Muscle of arm (tissue), 12 donors: Measurements from ENCODE around the gene TSPAN3. TPM values are rescaled to one million over a fixed set of nuclear protein-coding genes. Genes with fewer than 3 reads are reported as not detected.

Experiments
- DNase-seq: peaks from one replicate; pipeline ENCODE4 v3.0.0-alpha.2; 2013
- polyA plus RNA-seq, 12 donors: library from polyadenylated mRNA; unstranded; fragments of 120-200 nt; gene quantifications; one replicate each; pipeline ENCODE4 v1.2.1, GENCODE V29; 2013; ENCODE audit not compliant: insufficient read length in 12 of 12

The TSPAN3 gene
- polyA plus RNA-seq, 12 donors = 263 to 440 (median 398) TPM; not detected in 1

- DNase-seq = no peak
These were observed 60.1 kb downstream of the TSPAN3 start for GRCh38 chr15:77010857-77011256.

DNA sequence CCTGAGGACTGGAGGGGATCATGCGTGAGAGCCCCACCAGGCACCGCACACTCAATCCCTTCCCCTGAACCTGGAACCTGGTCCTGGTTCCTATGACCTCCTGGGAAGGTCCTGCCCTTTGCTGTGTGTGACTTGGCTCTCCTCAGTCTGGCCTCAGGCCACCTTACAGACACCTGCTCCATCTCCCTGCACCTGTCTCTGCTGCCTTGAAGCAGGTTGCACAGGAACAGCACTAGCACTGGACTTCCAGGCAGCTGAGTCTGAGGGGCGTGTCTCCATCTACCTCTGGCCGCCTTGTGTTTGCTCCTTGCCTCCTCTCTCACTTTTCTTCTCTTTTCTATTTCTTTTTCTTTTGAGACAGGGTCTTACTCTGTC lies 60.6 kb downstream of the TSPAN3 start:
- DNase-seq = no peak

DNA sequence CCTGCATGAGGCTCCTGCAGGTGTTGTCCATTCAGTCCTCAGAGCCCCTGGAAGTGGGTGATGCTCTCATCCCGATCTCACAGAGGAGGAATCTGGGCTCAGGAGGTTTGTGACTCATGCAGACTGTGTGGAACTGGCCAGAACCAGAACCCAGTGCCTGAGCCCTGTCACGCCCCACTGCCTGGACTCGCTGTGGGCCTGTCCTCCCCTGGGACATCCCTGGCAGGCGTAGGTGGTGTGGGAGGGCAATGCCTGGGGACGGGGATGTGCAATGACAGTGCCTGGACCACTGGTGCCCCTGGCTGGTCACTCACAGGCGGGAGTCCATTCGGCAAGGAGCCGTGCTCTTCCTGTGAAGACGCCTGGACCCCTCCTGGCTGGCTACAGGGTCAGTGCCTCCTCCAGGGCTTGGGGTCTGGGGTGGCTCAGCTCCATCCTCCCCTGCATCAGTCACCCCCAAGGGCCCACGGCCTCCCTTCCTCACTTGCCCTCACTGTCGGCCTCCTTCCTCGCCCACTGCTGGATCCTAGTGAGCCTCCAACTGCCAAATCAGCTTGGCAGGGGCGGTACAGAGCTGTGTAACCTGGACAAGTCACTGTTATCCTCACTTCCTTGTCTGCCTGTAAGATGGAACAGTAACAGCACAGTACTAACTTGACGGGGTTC lies 61.1 kb downstream of the TSPAN3 start:
- DNase-seq = no peak

DNA sequence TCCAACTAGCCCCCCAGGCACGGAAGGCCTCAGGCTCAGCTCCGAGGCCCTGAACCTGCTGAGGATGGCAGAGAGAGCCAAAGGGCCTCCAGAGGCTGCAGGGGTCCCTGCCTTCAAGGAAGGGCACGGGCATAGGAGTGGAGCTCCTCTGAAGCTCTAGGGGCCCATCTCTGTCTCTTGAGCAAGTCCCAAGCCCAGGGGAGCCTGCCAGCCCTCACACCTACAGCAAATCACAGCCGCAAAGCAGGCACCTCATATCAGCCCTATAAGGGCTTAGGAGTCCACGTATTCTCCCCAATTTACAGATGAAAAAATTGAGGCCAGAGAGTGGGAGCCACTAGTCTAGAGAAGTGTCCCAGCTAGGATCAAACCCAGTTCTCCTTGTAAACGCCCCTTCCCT lies 61.7 kb downstream of the TSPAN3 start:
- no peak for DNase-seq

GRCh38 chr15:77004189-77004588 lies 66.7 kb downstream of the TSPAN3 start:
- no peak for DNase-seq

DNA sequence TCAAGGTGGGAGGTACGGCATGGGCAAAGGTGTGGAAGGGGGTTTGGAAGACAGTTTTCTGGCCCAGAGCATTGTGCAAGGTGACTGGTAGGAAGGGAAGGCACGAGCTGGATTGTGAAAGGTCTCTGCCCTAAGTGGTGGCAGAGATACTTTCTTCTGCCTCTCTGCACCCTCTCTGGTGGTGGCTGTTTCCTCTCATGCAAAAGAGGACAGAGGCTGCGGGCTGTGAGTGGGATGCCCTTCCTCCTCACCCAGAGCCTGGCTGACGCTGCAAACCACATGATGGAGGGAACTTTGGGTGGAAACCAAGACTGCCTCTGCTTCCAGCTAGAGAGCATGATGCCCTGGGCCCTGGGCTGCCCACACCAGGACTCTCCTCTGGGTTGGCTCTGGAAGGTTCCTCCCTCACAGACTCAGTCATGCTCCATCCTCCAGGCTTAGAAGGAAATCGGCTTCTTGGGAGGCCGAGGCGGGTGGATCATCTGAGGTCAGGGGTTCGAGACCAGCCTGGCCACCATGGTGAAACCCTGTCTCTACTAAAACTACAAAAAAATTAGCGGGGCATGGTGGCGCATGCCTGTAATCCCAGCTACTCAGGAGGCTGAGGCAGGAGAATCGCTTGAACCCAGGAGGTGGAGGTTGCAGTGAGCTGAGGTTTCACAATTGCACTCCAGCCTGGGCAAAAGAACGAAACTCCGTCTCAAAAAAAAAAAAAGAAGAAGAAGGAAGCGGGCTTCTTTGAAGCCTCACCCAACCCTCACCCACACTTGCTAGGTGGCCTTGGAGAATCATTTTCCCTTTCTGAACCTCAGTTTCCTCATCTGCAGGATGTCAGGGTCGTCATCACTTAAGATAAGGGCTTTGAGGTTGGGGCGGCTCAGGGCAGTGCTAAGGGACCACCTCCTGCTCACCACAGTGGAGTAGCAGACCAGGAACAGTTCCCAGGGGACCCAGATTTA lies 67.7 kb downstream of the TSPAN3 start:
- DNase-seq = no peak

- no peak for DNase-seq
These were observed 68.5 kb downstream of the TSPAN3 start for GRCh38 chr15:77002436-77002835.

DNA sequence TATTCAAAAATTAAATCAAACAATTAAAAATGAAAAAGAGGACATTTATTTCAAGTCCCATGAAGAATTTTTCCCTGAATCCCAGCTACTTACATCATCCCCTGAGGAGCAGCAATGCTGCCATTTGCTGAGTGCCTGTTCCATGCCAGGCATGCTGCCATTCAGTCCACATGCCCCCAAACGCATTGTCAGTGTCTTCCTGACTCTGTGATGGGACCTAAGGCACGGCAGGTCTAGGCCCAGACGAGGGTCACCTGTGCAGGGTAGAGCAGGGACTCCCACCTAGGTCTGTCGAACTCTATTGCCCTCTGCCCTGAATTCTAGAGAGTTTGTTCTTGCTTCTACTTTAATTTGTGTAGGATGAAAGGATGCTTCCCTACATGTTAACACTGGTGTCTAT lies 68.9 kb downstream of the TSPAN3 start:
- DNase-seq = no peak

DNA sequence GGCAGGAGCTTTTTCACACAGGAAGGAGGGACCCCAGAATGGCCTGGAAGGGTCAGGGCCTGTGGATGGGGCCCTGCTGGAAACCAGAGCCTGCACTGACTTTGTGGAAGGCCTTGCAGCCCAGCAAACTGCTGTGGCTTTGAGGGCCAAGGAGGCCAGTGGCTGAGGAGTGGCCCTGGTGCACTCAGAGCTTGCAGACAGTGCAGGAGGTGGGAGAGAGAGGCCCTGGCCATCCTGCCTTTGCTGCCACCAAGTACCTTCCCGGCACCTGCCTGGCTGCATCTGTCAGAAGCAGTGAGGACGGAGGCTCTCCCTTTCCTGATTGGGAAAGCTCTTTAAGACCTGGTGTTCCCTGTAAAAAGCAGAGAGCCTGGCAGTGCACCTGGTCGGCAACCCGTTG lies 69.6 kb downstream of the TSPAN3 start:
- no peak for DNase-seq

- no peak for DNase-seq
These were observed 70.9 kb downstream of the TSPAN3 start for GRCh38 chr15:76999996-77000395.

DNA sequence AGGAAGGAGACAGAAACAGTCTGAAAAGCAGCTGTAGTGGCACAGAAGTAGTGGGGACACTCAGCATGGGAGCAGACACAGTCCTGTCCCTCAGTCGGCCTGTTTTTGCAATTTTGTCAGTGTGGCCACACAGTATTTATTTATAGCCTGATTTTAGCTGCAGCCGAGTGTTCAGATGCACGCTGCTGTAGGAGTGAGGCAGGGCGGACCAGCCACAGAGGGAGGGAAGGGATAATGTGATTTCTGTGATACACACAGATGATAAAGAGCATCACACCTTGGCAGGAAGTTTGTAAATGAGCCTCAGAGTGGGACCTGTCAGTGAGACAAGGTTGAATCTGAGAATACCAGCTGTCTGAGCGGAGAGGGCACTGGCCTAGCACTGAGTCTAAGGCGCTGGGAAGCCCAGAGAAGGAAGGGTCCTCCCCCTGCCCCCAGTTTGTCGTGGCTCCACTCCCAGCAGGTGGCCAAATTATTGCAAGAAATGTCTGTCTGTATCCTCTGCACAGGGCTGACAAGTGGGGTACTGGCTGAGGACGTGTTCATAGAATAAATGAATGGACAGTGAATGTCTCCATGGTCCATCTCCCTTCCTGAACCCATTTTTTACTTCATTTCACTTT lies 72.1 kb downstream of the TSPAN3 start:
- no peak for DNase-seq

GRCh38 chr15:76996526-76997401 lies 74.1 kb downstream of the TSPAN3 start:
- DNase-seq = peak; percentile 59

DNA sequence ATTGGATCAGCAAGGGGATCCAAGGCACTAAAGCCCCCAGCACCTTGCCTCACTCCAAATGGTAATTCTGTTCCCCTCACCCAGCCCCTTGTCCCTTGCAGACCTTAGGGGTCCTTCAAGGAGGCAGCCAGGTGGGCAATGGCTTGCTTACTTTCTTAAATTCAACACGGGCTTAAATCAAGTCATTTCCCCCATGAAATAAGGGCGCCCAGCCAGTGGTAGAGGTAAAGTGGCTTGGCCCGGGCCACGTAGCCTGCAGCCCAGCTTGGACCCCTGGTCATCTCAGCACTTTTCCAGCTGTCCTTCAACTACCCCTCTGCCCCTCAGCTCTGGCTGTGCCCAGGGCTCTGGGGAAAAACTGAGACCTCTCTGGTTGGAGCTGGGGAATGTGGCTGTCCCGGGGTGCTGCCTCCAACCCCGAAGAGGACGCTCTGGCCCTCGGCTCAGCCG lies 74.8 kb downstream of the TSPAN3 start:
- DNase-seq = no peak

DNA sequence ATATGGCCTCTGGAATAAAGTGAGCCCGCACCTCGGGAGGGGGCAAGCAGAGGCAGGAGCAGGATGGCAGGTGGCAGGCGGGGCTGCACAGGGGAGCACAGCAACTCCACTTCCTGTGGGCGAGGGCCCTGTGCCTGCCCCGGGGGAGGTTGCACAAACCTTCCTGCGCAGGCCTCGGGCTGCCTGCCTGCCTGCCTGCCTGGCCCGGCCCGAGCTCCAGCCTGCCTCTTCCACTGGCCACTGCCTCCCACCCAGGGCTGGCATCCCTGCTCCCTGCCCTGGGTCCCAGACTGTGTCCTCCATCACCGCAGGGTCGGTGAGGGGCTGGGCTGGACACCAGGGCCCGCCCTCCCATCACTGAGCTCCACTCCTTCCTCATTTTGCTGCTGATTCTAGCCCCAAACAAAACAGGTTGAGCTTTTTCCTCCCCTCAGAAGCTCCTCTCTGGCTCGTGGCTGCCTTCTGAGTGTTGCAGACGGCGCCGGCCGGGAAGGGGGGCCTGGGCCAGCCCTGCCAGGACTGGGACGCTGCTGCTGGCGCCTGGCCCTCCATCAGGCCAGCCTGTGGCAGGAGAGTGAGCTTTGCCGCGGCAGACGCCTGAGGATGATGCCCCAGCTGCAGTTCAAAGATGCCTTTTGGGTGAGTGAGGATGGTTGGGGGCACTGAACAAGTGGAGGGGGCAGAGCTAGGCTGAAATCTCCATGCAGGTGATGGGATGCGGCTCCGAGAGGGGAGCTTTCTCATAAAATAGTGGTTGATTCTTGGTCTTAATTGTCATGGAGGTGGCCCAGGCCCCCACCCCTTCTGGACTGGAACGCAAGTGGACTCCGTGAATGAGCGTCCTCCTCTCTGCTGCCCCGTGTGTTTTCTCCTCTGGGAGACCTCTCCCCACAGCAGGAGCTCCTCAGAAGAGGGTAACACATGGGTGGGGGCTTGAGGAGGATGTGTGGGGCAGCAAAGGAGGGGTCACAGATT lies 75.7 kb downstream of the TSPAN3 start, which contains the start of gene PSTPIP1:
TSS of gene PSTPIP1 (plus strand) at position 156 of the 975 bp plus-strand sequence. CDS start at position 604, 448 bp downstream.
- peak; percentile 59 for DNase-seq

DNA sequence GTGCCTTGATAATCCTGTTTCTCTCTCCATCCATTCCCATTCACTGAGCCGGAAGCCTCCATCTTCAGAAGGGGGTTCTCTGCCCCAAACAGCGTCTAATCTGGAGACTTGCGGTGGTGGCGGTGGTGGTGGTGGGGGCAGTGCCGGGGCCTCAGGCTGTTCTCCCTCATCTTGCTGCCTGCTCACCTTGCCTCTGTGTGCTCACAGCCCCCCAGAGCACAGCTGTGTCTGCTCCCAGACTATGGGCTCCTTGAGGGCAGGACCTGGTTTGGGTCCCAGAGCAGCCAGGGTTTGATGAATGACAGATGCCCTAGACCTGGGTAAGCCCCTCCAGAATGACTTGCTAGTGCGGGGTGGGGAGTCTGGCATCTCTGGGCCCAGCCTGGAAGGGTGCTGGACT lies 76.4 kb downstream of the TSPAN3 start:
- DNase-seq = no peak

GRCh38 chr15:76994001-76994400 lies 76.9 kb downstream of the TSPAN3 start:
- no peak for DNase-seq

- no peak for DNase-seq
These were observed 77.7 kb downstream of the TSPAN3 start for GRCh38 chr15:76993114-76993725.

DNA sequence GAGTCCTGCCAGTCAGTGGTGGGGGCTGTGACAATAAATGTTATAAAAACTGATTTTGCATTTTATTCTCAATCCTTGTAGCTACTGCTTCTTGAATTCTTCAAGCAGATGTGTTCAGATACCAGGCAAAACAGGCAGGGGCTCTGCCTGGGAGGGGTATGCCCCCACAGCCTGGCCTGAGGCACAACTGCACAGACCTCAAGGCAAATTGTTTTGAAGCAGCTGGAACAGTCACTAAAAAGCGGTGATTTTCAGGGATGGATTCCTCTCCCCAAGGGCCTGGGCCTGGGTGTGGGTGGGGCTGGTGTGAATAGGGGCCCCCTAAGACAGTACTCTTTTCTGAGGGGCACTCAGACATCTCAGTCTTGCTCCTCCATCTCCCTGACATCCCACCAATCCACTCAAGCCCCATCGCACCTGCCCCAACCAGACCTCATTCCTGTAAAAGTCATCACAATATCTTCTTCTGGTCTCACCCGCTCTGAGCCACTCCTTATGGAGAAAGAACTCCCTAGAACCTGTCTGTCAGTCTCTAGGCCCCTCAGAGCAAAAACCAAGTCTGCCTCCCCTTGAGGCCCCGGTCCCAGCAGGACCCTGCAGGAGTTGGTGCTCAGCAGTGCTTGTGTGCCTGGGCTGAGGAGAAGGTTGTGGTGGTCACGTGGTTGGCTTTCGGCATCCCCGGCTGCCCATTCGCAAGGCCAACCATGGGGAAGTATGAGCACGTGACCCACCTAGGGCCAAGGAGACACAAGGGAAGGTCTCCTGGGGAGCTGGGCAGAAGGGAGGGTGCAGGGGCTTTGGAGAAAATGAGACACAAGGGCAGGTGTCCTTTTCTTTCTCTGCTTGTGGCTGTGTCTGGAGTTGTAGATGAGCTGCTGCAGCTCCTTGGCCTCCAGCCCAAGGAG lies 78.9 kb downstream of the TSPAN3 start:
- no peak for DNase-seq
